ENCODE data around the gene SIX3. TPM values are rescaled to one million over a fixed set of nuclear protein-coding genes. Genes with fewer than 3 reads are reported as not detected.

The SIX3 gene
- total RNA-seq, 1 donor from 2014 or later: not detected

DNA sequence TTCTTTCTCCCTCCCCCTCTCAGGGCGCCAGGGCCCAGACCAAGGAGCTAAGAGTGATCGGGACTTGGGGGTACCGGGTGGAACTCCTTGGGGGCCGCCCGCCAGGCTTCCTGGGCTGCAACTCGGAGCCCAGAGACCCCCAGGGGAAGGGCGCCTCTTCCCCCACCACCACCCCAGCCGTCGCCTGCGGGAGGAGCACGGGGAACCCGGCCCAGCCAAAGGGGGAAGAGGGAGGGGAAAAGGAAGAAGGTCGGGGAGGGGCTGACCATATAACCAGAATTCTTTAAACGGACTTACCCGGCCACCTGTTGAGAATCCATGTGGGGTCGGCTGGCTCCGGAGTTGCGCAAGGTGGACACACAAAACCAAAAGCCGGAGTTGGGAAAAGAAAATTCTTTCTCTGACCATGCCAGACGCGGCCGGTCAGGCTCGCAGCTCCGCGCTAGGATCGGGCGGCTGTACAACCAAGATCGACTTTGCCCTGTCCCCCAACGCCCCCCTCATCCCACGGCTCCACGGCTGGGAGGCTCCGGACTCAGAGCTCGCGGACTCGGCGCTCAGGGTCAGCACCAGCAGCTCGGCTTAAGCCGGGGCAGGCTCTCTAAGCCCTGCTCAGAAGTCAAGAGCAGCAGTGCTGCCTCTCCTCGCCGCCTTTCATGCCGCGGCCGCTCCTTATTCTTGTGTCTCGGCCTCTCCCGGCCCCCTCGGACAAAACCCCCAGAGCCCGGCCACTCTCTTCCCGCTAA, 6.3 kb upstream of the SIX3 start:
- no peak for DNase-seq (ENCODE audit: low read depth)
- H3K4me3 ChIP-seq (ENCODE audit: low read depth, low read length): peak overlapping the region; percentile 43
- TF ChIP-seq CTCF (conservative IDR thresholded peaks at IDR 0.05; ENCODE audit: low read depth, low read length): no peak

DNA sequence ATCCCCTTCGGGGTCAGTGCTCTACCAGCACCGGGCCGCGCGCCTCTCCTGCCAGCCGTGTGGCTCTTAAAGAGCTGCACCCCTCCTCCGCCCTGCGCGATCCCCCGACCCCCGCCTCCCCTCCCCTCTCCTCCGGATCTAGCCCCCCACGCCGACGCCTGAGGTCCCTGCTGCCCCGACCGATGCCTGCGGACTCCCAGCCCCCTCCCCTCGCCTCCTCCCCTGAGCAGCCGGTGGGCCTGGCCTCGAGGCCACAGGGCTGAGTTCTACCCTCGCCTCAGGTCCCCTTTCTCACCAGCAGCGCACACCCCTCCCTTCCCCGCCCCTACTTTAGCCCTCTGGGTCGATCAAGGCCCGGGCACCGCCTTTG, 5.8 kb upstream of the SIX3 start:
- TF ChIP-seq CTCF (conservative IDR thresholded peaks at IDR 0.05; ENCODE audit: low read depth, low read length): no peak
- DNase-seq (ENCODE audit: low read depth): no peak

DNA sequence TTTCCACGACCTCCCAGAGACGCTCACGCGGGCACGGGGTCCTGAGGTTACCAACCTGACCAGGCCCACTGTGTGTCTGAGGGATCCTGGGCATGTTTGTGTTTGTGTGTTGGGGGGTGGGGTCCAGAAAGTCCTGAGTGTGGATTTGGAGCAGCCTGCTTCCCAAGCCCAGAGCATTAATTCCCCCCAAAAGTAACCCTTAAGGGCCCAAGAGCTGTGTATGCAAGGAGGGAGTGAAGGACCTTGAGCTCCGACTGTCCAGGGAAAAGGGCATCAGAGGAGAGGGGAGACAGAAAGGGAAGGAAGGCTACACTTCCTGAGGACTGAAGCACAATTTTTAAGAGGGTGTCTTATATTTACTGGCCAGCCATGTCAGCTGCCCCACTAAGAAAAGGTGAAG, 5.2 kb upstream of the SIX3 start:
- H3K4me3 ChIP-seq (ENCODE audit: low read depth, low read length): no peak overlapping the region
- TF ChIP-seq CTCF (conservative IDR thresholded peaks at IDR 0.05; ENCODE audit: low read depth, low read length): no peak
- DNase-seq (ENCODE audit: low read depth): no peak

More for the DNA sequence above, 5.8 kb upstream of the SIX3 start:
- H3K4me3 ChIP-seq (ENCODE audit: low read depth, low read length): peak overlapping the region; percentile 43

- H3K4me3 ChIP-seq (ENCODE audit: low read depth, low read length): peak overlapping the region; percentile 51
- no peak for TF ChIP-seq CTCF (conservative IDR thresholded peaks at IDR 0.05; ENCODE audit: low read depth, low read length)
Observed at GRCh38 chr2:44936715-44937687, 4.5 kb upstream of the SIX3 start.

DNA sequence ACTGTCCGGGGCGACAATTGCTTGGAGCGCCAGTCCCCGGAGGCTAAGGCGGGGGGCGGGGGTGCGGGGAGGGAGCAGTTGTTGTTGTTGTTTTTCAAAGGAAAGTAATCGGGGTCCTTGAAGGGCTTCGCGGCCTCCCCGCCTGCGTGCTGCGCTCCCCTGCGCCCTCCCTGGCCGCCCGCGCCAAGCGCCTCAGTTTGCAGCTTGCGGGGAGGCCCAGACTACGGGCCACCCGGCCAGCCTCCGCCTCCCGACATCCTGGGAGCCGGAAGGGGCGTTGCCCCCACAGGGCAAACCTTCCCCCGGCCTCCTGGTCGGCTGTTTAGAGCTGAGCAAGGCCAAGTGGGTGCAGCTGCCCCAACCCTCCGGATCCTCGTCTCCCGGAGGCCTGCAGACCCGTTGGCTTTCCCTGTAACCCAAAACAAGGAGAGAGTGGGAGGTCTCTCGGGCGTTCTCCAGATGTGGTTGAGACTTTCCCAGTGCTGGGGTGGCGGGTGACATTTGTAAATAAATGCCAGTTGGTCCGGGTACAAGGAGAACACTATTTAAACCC, 3.7 kb upstream of the SIX3 start:
- TF ChIP-seq CTCF (conservative IDR thresholded peaks at IDR 0.05; ENCODE audit: low read depth, low read length): peak; percentile 3
- no peak for DNase-seq (ENCODE audit: low read depth)
- peak overlapping the region; percentile 51 for H3K4me3 ChIP-seq (ENCODE audit: low read depth, low read length)

More at GRCh38 chr2:44936715-44937687, 4.5 kb upstream of the SIX3 start:
- no peak for DNase-seq (ENCODE audit: low read depth)

GRCh38 chr2:44938287-44939105, 3.0 kb upstream of the SIX3 start:
- DNase-seq (ENCODE audit: low read depth): no peak
- H3K4me3 ChIP-seq (ENCODE audit: low read depth, low read length): peak overlapping the region; percentile 51
- TF ChIP-seq CTCF (conservative IDR thresholded peaks at IDR 0.05; ENCODE audit: low read depth, low read length): no peak

Measured in epithelial cell of proximal tubule (primary cell).